ENCODE data around the gene MAP3K8.

MAP3K8 gene

DNA sequence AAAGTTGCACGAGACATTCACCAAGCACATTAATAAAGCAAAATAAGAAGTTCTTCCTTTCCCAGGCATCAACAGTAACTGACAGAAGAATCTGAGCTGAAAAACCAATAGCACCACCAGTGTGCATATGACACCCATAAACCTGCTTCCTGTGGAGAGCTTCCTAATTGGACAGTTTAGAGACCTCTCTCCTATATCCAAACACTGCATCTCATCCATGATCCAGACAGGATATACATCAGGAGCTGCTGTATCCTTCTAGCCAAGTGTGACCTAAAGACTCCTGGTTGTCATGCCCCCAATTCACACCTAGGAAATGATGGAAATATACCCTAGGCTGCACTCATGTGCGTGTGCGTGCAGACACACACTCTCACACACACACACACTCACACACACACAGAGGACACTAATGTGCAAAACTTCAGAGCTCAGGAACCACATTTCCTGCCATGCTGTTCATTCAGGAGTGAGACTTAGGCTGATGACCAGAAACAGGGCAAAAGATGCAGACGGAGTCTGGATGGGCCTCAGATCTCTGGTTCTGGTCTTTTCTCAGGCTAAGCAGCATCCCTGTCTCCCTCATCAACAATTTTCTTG, 58.0 kb downstream of the MAP3K8 start:
- DNase-seq, result no peak

GRCh38 chr10:30493609-30494530, 59.9 kb downstream of the MAP3K8 start:
- DNase-seq, result no peak

DNA sequence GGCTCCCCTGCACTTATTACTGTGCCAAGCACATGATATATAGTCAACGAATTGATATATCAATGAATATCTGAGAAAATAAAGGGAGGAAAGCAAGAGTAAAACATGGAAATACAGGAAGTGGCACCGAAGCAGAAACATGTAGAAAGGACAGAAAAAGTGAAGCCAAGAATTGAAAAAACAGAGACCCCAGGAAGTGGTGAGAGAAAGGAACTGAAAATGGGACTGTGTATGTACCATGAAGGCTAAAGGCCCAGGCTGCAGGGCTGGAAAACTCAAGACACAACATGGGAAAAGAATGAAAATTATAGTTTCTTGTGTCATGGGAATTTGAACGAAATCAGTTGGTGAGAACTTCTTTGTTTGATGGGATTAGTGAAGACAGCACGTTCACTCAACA, 60.6 kb downstream of the MAP3K8 start:
- no peak for DNase-seq

DNA sequence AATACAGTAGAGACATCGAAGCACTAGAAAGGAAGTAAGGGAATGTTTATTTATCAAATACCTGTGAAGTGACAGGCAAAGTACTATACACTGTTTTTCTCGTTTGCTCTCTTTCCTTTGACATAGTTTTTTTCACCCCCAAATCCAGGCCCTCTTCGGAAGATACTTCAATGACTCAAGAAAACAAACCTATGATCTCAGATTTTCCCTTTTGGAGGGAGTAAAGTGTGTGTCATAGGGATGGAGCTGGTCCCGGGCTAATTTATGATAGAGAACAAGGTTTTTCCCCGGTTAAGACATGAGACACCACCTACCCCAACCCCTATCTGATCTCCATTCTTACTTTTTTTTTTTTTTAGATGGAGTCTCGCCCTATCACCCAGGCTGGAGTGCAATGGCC, 61.7 kb downstream of the MAP3K8 start:
- DNase-seq, result no peak

- no peak for DNase-seq
Measured at GRCh38 chr10:30499816-30500215, 65.8 kb downstream of the MAP3K8 start.

DNA sequence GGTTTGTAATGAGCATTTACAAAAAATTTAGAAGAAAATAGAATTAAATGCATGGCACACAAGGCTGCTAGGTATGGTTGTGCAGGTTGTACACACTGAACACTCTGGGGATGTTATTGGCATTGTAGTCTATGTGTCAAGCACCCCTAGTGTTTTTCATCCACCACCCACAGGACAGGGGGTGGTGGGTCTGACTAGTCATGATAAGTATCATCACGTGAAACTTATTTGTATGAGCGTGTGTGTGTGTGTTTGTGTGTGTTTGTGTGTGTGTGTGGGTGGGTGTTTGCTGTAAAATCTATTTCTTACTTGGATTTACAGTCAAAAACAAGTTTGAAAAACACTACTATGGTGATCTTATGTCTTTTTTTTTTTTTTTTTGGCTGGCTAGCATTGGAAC, 66.5 kb downstream of the MAP3K8 start:
- no peak for DNase-seq

DNA sequence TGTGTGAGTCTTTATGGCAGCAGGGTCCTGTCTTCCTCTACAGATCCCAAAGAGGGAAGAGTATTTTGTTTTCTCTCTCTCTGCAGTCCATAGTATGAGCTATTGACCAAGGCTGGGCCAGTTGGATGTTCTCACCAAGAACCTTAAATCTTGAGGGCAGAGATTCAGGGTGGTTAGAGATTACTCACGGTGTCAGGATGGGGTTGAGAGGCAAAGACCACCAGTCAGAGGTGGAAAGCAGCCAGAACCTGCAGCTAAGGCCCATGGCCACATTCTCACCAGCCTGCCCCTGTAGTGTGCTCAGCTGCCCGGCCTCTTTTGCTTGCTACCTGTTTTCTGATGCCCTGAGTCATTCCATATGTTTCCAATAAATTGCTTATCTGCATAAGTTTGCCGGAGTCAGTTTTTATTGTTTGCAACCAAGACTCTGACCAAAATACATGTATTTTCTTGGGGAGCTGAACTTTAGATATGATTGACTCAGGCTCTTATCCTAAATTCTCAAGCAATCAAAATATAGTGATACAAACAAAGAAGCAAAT, 67.0 kb downstream of the MAP3K8 start:
- DNase-seq, result no peak

DNA sequence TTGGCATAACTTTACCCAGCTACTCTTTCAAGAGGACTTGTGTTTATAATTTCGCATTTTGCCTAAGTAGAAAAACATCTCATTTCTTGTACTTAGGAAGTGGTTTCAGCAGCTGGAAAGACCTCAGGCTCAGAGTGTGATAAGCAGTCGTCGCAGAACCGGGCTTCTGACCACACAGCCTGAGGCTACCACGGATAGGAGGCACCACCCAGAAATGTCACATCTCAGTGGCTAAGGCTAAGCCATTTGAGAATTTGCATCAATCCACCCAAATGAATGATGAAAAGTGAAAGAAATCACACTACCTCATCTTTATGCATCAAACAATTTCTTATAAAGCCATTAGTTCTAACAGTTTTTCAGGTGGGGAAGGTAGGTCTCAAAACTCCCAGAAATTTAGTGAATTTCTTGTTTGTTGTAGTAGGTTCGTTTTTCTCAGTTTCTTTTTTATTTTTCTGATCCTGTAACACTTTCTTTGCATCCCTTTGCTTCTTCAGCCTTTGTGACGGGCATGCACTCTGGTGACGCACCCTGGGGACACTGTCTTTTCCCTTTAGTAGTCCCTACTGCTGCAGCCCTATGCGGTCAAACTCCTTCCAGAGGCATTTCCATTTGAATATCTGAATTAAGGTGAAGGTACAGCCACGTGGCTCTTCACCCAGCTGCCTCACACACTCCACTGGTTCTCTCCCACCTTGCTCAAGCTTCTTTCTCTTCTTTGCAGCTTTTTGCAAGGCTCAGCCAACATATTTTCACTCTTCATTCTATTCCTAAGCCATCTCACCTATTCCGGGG, 68.5 kb downstream of the MAP3K8 start:
- peak; percentile 21 for DNase-seq

DNA sequence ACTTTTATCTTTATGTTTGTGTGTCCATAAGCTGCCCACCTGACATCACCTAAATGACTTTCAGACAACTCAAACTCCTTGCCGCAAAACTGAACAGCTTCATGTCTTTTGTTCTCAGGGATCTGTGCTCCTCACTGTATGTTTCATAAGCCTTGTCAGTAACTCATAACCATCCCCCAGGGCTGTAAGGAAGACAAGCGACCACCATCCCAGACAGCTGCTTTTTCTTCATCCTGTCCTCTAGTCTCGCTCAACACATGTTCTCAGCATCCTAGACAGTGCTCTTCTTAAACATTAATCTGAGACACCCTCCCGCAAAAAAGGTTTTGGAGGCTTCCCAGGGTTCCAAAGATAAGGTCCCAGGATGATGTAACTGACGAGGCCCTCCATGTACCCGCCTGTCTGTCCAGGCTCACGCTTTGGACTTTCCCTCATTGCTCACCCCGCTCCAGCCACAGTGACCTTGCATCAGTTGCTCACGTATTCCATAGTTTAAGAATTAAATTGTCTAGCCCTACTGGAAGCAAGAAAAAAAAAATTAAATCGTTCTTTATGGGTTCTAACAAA, 69.8 kb downstream of the MAP3K8 start:
- DNase-seq, result no peak

DNA sequence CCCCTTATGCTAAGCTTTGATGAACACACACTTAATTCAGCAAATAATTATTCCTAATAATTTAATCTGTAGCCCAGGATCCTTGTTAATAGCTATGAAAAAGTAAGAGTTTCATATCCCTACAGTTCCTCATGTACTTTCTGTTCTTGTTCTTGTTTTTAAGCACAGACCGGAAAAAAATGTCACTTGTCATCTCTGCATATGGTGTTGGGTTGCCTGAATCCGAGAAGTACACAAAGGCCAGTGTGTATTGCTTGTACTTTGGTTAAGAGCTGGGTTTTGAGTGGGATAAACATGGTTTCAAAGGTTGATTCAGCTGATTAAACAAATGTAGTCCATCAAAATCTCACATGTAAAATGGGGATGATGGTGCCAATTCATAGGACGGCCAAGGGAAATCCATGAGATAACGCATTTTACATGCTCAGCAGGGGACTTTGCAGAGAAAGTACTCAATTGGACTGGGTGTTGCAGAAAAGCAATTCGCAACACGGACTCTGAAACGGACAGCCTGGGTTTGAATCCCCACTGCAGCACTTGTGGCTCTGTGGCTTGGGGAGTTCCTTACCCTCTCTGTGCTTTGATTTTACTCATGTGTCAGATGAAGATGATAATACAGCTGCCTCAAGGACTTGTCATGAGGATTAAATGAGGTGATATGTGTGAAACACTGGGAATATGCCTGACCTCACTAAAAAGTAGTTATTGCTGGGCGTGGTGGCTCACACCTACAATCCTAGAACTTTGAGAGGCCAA, 71.7 kb downstream of the MAP3K8 start:
- DNase-seq, result no peak

DNA sequence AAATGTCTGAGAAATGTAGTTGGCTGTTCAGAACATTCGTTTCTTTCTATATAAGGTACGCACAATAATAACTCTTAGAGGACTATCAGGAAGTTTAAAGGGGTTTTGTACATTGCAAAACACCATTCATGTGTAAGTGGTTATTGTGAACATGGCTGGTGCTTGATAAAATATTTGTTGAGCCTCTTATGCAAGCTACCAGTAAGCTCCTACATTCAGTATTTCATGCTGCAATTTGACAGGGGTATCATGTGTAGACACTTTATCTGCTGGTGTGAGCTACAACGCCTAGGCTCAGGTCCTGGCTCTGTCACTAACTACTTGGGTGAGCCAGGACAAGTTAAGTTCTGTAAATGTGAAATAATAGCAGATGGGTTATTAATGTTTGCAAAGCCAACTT, 75.5 kb downstream of the MAP3K8 start:
- DNase-seq, result no peak

DNA sequence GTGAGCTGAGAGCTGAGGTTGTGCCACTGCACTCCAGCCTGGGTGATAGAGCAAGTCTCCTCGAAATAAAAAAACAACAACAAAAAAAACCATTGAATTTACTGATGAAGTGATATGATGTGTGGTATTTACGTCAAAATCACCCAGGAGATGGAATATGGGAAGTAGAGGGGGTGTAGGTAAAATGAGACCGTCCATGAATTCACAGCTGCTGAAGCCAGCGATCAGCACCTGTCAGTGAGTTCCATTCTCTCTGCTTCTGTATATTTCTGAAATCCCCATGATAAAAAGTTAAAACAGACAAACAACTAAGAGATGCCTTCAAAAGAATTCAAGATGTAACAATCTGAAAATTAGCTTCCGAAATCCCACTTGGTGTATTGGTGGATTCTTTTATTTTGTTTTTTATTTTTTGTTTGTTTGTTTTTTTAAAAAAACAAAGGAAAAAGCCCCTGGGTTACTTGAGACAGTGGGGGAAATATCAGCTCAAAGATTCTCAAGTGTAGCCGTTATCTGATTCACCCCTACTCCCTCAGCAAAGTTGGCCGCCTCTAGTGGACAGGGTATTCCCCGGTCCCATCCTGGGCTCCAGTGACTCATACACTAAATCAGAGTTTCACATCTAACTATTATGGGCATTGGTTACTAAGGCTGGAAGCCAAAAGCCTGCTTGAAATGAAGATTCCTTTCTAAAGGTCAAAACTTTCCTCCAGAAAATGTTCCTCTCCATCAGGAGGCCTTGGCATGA, 76.4 kb downstream of the MAP3K8 start:
- no peak for DNase-seq

GRCh38 chr10:30510932-30511700, 77.1 kb downstream of the MAP3K8 start:
- no peak for DNase-seq
